Keratinocyte (primary cell): ENCODE measurements around the gene ZNF337.
"Not testable (repeated sequence)": the region's sequence is repeated elsewhere in the genome, so short reads cannot be mapped to it uniquely, and the experiment has no call there.

Experiments used
- EZH2 ChIP-seq: IDR thresholded peaks from one replicate; pipeline ENCODE4 v1.6.1; 2012; ENCODE audit warnings: inconsistent platforms, mild to moderate bottlenecking, low read length, moderate library complexity
- TF ChIP-seq, protein P1 (sequence below), 3 experiments: IDR thresholded peaks in 1 of 3; conservative IDR thresholded peaks in 1 of 3; optimal IDR thresholded peaks in 1 of 3; 2 replicates in 2 of 3; 3 replicates in 1 of 3; pipeline versions ENCODE3 to v1.5.1; 2011; ENCODE audit warnings: low read length in 3 of 3, mild to moderate bottlenecking in 3 of 3, moderate library complexity in 2 of 3, control low read depth in 1 of 3, inconsistent platforms in 1 of 3; ENCODE audit not compliant: insufficient read depth in 2 of 3; ENCODE audit errors: extremely low read depth in 1 of 3

DNA sequence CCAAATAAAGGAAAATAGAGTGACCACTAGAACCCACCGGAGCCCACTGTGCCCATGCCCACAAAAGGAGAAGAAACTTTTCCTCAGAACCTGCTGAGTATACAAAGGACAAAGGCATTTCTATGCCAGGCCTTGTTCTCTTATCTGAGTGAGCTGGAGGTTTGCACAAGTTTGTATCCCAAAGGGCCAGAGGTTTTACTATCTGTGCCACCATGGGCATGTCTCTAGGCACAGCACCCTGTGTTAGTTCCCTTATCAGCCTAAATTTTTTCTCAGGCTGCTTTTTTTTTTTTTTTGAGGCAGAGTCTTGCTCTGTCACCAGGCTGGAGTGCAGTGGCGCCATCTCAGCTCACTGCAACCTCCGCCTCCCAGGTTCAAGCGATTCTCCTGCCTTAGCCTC, 43.8 kb downstream of the ZNF337 start:
- TF ChIP-seq, protein P1, sequence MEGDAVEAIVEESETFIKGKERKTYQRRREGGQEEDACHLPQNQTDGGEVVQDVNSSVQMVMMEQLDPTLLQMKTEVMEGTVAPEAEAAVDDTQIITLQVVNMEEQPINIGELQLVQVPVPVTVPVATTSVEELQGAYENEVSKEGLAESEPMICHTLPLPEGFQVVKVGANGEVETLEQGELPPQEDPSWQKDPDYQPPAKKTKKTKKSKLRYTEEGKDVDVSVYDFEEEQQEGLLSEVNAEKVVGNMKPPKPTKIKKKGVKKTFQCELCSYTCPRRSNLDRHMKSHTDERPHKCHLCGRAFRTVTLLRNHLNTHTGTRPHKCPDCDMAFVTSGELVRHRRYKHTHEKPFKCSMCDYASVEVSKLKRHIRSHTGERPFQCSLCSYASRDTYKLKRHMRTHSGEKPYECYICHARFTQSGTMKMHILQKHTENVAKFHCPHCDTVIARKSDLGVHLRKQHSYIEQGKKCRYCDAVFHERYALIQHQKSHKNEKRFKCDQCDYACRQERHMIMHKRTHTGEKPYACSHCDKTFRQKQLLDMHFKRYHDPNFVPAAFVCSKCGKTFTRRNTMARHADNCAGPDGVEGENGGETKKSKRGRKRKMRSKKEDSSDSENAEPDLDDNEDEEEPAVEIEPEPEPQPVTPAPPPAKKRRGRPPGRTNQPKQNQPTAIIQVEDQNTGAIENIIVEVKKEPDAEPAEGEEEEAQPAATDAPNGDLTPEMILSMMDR (optimal IDR thresholded peaks at IDR 0.05 in 1 of 3, IDR thresholded peaks at IDR 0.05 in 1 of 3, conservative IDR thresholded peaks at IDR 0.05 in 1 of 3; ENCODE audit: extremely low read depth in 1 of 3, insufficient read depth in 2 of 3, low read length in 3 of 3), result not testable (repeated sequence)
- TF ChIP-seq EZH2, result not testable (repeated sequence)
